GM19043 (cell line): ENCODE results near the gene MGP.

Experiments used
- ATAC-seq: cut with Tn5 transposase; IDR thresholded peaks from one replicate; pipeline ENCODE4 v1.9.1; 2021; ENCODE audit warnings: low read depth; ENCODE audit not compliant: unreplicated experiment

MGP gene

GRCh38 chr12:14868916-14869506, 16.6 kb downstream of the MGP start:
- ATAC-seq = no peak

DNA sequence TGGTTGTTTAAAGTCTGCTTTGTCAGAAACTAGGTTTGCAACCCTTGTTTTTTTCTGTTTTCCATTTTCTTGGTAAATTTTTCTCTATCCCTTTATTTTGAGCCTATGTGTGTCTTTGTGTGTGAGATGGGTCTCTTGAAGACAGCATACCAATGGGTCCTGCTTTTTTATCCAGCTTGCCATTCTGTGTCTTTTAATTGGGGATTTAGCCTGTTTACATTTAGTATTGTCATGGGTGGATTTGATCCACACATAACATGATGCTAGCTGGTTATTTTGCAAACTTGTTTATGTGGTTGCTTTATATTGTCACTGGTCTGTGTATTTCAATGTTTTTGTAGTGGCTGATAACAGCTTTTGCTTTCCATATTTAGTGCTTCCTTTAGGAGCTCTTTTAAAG, 25.2 kb downstream of the MGP start:
- ATAC-seq = no peak

DNA sequence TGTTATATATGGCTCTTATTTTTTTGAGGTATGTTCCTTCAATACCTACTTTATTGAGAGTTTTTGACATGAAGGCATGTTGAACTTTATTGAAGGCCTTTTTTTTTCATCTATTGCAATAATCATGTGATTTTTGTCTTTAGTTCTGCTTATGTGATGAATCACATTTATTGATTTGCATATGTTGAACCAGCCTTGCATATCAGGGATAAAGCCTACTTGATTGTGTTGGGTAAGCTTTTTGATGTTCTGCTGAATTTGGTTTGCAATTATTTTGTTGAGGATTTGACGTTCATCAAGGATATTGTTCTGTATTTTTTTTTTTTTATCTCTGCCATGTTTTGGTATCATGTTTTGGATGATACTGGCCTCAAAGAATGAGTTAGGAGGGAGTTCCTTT, 27.1 kb downstream of the MGP start:
- ATAC-seq = no peak

- ATAC-seq = no peak
Measured at GRCh38 chr12:14854586-14855183, 31.0 kb downstream of the MGP start.

DNA sequence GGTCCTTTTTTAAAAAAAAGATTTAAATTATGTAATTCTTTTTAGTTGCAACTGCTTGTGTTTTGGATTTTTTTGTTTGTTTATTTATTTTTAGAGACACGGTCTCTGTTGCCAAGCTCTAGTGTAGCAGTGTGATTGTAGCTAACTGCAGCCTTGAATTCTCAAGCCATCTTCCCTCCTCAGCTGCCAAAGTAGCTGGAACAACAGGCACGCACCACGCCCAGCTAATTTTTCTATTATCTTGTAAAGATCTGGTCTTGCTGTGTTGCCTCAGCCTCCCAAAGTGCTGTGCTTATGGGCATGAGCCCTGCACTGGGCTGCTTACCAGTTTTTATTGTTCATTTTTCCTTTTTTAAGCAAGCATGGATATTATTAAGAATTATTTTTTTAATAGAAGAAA, 31.7 kb downstream of the MGP start:
- ATAC-seq = no peak

- ATAC-seq = no peak
Measured at GRCh38 chr12:14852880-14853279, 32.8 kb downstream of the MGP start.

GRCh38 chr12:14850929-14851663, 34.6 kb downstream of the MGP start:
- no peak for ATAC-seq

DNA sequence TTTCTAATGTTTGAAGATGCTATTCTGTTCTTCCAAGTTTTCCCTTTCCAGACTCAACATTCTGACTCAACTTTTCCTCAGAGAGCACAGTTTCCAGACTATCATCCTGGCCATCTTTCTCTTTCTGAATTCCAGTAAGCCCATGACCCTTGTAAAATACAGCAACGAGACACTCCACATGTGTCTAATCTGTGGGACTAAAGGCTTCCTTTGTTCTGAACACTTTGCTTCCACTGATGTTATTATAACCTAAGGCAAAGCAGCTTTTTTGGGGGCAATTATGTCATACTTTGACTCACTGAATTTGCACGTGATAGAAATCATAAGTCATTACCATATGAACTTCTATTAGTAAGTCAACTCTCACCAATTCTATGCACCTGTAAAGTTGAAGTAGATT, 36.0 kb downstream of the MGP start:
- no peak for ATAC-seq

GRCh38 chr12:14846876-14847580, 38.6 kb downstream of the MGP start:
- no peak for ATAC-seq

DNA sequence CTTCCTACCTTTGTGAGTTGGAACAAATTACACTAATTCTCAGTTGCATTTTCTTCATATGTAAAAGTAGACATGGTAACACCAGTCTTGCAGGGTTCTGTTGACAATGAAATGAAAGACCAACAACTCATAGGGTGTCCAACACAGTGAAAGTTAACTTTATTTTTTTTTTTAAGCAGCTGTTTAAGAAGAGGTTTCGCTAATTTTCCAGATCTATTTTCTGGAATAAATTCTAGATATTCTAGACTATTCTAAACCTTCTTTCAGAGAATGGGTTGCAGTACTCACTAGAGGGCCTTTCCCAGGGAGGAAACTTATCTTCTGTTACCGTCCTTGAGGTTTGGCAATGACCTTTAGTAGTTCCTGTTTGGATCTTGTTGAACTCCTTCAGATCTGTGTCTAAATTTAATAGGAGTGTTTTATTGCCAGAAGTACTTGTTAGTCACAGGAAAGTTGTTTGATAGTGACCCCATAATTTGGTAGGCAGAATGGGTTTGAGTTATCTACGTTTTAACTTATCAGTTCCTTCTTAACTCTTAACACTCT, 39.5 kb downstream of the MGP start:
- no peak for ATAC-seq

GRCh38 chr12:14845350-14845750, 40.3 kb downstream of the MGP start:
- no peak for ATAC-seq

DNA sequence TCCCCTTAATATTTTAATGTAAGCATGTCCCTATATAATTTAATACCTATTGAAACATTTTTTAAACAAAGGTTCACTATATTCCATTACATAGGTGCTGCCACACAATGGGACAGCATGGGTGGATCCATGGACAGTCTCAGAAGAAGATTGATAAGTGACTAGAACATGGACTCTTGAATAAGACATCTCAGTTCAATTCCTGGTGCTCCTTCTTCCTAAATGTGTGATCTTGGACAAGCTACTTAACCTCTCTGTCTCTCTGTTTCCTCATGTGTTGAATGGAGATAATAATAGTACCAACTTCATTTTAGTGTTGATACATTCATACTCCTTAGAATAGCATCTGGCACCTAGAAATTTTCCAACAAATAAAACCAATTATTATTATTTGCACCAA, 41.3 kb downstream of the MGP start:
- ATAC-seq = no peak

GRCh38 chr12:14843425-14843887, 42.2 kb downstream of the MGP start, which contains the start of gene ART4:
TSS of gene ART4 (minus strand) at chr12:14843526. CDS start at chr12:14843113, 413 bp downstream.
- ATAC-seq = no peak

GRCh38 chr12:14842315-14842714, 43.3 kb downstream of the MGP start:
- ATAC-seq = no peak

DNA sequence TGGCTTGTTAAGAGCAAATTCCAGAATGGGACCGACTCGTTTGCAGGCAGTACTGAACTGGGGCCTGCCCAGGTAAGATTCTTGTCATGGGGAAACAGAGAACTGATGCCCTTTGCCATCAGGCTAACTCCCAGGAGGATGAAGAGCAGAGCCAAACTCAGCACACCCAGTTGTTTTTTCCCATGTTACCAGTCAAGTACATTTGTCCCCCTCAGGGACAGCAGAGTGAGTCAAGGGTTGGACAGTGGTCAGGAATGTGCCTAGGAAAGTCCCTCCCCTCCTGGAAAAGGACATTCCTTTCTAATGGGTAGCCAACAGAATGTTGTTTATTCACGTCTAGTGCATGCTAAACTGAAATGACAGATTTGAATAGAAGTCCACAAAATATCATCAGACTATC, 43.9 kb downstream of the MGP start:
- ATAC-seq = no peak

DNA sequence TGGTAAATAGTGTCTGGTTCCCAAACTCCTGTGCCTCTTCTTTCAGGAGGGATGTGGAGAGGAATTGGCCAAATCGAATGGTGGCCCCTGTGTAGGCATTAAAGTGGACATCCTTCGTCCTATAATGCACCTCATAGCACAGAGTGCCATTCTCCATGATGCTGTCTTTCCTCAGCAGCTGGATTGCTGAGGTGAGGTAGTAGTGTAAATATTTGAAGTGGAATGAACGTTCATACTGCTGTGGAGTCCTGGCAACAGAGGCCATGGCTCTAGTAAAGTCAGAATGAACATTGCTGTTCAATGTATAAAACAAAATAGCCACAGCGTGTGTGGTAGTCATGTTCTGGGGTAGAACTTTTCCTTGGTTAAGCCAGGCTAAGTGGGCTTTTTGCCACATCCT, 45.0 kb downstream of the MGP start:
- no peak for ATAC-seq

- no peak for ATAC-seq
Measured at GRCh38 chr12:14839262-14839661, 46.4 kb downstream of the MGP start.

- no peak for ATAC-seq
Measured at GRCh38 chr12:14836336-14837210, 49.1 kb downstream of the MGP start.

DNA sequence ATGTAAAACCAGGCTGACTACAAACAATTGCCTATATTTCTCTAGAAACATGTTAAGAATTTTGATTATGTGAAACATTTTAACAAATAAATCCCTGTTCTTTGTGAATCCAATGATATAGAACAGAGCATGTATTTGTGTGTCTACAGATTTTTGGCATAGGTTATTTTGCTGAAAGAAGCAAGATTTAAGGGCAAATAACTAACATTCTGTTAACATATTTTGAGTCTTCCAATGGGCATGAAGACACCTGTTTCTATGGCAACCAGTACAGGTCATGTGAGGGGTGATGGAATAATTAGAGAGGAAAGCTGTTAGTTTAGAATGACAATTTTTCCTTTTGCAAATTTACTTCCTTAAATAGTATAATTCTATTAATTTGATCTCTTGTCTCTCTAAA, 51.1 kb downstream of the MGP start:
- ATAC-seq = no peak

- ATAC-seq = no peak
Measured at GRCh38 chr12:14833952-14834351, 51.7 kb downstream of the MGP start.
